ENCODE measurements around the gene ZNF195.
"Not testable (repeated sequence)": the region's sequence is repeated elsewhere in the genome, so short reads cannot be mapped to it uniquely, and the experiment has no call there.

GRCh38 chr11:3324724-3325123 lies 54.2 kb downstream of the ZNF195 start:
- TF ChIP-seq CTCF (IDR thresholded peaks at IDR 0.05); EZH2 (IDR thresholded peaks at IDR 0.05; ENCODE audit: borderline replicate concordance, insufficient read depth, low read depth, low read length, poor library complexity, severe bottlenecking): not testable (repeated sequence)

Data from B cell (primary cell).